ENCODE measurements around the gene PIF1.
"Not testable (repeated sequence)": the region's sequence is repeated elsewhere in the genome, so short reads cannot be mapped to it uniquely, and the experiment has no call there.

The PIF1 gene

DNA sequence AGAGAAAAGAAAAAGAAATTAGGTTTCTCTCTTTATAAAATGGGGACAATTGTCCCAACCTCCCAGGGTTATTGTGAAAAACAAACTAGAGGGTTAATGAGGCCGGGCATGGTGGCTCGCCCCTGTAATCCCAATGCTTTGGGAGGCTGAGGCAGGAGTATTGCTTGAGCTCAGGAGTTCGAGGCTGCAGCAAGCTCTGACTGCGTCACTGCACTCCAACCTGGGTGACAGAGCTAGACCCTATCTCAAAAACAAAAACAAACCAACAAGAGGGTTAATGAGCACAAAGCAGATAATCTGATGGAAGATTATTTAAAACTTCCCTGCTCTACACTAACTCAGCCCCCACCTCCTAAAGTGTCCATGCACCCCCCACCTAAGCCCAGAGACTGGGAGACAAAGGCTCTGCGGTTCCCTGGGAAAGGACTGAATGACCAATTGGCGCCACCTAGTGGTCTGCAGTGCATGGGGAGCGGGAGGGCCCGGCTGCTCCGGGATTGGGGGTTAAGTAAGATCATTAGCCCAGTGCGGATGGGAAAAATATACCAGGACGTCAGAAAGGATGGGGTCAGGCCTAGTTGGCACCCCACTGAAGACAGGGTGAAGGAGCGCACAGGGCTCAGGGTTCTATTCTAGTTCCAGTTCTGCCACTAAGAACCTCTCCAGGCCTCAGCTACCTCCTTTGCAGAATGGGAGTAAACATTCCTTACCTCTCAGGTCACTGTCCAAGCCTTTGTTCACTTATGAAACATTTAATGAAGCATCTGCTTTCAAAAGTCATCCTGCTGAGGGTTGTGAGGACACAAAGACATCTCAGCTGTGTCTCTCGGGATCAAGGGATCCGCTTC lies 15.6 kb downstream of the PIF1 start:
- DNase-seq (ENCODE audit: low spot score): peak; percentile 84

DNA sequence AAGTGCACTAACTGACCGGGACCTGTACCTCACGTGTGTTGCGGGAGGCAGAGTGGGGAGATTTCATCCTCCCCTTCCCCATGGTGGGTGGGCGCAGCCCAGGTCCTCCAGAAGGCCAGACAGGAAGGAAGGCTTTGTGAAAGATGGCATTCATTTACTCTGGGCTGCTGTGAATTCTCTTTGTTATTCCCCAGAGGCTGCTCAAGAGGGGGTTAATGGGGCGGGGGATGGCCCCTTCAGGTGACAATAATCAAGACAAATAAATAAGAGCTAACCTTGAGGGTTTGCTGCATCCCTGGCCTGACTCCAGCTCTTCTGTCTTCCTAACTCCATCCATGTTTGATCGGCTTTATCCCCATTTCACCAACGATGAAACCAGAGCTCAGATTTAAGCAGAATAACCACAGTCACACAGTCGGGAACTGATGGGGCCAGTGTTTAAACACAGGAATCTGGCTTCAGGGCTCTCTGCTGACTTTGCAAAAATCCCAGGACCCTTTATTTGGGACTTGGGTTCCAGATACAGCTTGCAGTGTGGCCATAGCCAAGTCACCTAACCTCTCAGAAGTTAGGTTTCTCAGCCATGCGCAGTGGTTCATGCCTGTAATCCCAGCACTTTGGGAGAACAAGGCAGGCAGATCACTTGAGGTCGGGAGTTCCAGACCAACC lies 16.5 kb downstream of the PIF1 start:
- no peak for DNase-seq (ENCODE audit: low spot score)

DNA sequence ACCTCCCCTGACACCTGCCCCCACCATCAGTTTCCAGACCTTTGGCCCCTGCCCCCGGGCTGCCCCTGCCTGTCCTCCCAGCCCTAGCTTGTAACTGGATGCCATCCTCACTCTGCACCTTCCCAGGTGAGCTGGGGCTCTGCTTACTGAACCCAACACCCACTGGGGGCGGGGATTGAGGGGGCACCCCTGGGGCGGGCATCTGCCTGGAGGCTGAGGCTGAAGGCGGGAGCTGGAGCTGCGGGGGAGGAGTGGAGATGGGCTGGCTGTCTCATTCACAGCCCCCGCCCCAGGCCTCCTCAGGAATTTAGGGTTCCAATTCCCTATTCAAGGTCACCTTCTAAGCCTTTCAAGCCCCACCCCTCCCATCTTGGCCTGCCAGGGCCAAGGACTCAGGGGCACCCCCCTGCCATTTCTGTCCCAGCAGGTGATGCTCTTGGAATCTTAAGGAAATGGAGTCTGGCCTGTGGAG lies 17.7 kb downstream of the PIF1 start:
- DNase-seq (ENCODE audit: low spot score): no peak

DNA sequence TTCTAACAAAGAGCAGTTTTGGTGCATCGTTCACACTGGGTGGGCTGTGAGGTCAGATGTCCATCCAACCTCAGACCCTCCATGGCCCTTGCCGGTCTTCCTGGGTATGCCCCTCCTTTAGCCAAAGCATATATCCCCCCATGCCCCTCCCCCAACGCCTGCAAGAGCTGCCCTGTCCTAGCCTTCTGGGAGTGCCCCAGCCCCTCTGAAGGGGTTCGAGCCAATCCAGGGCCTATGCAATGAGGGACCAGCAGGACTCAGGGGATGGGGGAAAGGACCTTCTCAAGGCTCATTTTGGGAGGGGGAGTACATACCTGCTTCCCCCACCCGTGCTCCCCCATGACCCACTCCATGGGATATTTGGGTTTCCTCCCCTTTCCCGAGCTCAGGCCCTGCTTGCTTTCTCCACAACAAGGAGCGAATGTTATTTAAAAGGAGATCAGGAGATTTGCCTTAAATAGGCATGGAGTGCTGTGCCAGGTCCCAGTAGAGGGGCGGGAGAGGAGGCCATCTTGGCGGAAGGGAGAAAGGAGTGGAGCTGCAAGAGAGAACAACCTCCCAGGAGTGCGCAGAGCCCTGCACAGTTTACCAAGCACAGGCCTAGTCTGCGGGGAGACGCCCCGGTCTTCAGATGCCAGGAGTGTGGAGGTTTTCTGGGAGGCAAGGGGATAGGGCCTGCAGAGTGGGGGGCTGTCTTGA lies 18.2 kb downstream of the PIF1 start:
- no peak for DNase-seq (ENCODE audit: low spot score)

DNA sequence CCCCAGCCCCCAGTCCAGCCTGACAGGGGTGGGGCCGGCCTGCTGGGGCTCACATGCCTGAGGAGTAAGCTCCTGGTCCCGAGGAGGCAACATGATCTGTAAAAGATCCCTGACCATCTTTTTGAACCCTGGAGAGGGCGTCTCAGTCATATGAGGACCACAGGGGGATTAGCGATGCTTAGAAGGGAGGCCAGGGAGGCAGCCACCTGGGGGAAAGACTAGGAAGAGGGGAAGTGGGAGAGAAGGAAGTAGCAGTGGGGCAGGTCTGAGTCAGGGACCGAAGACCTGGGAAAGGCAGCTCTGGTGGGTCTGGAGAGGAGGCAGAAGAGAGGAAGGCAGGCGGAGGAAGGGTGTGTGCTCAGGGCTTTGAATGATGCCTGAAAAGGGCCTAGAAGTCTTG lies 18.9 kb downstream of the PIF1 start:
- no peak for DNase-seq (ENCODE audit: low spot score)

DNA sequence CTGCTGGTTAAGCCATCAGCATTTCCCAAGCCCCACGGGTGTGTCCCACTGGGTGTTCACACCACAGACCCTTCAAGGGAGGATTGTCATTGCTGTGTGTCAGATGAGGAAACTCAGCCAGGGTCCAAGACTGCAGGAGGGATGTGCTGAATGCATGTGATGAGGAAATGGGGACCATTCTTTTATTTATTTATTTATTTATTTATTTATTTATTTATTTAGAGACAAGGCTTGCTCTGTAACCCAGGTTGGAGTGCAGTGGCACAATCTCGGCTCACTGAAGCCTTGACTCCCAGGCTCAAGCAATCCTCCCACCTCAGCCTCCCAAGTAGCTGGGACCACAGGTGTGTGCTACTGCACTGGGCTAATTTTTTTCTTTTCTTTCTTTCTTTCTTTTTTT lies 20.8 kb downstream of the PIF1 start:
- no peak for DNase-seq (ENCODE audit: low spot score)

DNA sequence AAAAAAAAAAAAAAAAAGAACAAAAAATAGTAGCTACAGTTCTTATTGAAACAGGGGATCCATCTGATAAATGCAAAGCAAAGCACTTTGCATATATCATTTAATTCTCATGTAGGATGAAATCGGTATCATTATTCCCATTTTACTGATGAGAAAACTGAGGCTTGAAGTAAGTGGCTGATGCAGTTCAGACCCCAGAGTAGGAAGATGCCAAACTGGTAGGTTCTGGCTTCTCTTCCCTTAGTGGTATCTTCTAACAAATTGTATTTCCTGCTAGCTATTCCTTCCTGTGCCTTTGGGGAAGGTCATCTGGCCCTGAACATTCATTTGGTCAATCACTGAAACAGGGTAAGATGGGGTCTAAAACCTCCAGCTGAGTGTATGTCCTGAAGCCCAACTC lies 21.9 kb downstream of the PIF1 start:
- DNase-seq (ENCODE audit: low spot score): no peak

DNA sequence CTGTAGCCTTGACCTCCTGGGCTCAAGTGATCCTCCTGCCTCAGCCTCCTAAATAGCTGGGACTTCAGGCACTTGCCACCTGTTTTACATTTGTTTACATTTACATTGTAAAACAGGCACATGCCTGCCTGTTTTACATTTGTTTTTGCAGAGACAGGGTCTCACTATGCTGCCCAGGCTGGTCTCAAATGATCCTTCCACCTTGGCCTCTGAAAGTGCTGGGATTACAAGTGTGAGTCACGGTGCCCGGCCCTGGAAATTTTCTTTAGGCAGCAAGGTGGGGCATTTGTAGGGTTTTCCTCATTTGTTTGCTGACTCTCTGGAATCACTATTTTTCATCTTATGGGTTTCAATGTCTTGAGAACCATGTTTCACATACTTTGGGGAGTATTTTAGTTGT lies 25.0 kb downstream of the PIF1 start:
- DNase-seq (ENCODE audit: low spot score): no peak

DNA sequence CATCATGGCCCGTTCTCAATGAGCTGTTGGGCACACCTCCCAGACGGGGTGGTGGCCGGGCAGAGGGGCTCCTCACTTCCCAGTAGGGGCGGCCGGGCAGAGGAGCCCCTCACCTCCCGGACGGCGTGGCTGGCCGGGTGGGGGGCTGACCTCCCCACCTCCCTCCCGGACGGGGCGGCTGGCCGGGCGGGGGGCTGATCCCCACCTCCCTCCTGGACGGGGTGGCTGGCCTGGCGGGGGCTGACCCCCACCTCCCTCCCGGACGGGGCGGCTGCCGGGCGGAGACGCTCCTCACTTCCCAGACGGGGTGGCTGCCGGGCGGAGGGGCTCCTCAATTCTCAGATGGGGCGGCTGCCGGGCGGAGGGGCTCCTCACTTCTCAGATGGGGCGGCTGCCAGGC lies 26.5 kb downstream of the PIF1 start:
- not testable (repeated sequence) for DNase-seq (ENCODE audit: low spot score)

DNA sequence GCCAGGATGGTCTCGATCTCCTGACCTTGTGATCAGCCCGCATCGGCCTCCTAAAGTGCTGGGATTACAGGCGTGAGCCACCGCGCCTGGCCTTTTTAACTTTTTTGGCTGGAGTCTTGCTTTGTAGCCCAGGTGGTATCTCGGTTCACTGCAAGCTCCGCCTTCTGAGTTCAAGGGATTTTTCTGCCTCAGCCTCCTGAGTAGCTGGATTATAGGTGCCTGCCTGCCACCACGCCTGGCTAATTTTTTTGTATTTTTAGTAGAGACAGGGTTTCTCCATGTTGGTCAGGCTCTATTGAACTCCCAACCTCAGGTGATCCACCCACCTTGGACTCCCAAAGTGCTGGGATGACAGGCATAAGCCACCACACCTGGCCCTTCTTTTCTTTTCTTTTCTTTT lies 29.5 kb downstream of the PIF1 start:
- not testable (repeated sequence) for DNase-seq (ENCODE audit: low spot score)

DNA sequence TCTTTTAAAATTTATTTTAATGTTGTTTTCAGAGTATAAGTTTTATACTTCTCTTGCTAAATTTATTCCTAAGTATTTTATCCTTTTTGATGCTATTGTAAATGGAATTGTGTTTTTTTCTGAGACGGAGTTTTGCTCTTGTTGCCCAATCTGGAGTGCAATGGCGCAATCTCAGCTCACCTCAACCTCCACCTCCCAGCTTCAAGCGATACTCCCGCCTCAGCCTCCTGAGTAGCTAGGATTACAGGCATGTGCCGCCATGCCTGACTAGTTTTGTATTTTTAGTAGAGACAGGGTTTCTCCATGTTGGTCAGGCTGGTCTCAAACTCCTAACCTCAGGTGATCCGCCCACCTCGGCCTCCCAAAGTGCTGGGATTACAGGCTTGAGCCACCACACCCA lies 30.1 kb downstream of the PIF1 start:
- not testable (repeated sequence) for DNase-seq (ENCODE audit: low spot score)

DNA sequence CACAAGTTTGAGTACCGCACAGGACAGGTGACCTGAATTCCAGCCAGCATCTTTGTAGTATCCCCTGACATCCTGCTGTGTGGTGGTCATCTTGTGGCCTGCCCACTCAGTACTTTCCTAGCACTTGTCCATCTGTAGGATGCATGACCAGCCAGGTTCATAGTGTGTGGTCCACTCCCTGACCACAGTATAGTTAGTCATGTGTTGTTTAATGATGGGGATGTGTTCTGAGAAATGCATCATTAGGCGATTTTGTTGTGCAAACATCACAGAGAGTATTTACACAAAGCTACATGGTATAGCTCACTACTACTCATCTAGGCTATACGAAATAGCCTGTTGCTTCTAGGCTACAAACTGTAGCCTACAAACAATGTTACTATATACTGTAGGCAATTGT lies 33.2 kb downstream of the PIF1 start:
- no peak for DNase-seq (ENCODE audit: low spot score)

DNA sequence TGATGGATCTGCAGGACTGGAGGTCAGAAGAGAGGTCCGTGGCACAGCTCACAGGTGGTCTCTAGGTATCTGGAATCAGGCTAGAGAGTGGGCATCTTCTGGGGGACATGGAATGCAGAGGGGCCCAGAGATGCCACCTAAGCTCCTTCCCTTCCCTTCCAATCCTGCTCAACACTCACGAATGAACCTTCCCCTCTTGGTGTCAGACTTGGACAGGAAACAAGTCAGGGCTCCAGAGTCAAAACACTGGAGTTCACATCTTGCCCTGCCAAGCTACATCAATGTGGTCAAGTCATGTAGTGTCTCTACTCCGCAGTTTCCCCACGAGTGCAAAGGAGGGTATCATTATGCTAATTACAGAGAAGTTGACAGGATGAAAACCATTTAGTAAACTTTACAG lies 34.0 kb downstream of the PIF1 start:
- no peak for DNase-seq (ENCODE audit: low spot score)

DNA sequence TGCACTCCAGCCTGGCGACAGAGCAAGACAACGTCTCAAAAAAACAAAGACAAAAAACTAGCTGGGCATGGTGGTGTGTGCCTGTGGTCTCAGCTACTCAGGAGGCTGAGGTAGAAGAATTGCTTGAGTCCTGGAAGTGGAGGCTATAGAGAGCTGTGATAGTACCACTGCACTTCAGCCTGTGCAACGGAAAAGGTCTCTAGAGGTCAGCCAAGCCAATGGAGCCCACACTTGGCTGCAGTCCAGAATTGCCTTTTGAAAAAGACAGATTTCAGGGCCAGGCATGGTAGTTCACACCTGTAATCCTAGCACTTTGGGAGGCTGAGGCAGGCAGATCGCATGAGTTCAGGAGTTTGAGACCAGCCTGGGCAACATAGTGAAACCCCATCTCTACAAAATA lies 41.7 kb downstream of the PIF1 start:
- no peak for DNase-seq (ENCODE audit: low spot score)

DNA sequence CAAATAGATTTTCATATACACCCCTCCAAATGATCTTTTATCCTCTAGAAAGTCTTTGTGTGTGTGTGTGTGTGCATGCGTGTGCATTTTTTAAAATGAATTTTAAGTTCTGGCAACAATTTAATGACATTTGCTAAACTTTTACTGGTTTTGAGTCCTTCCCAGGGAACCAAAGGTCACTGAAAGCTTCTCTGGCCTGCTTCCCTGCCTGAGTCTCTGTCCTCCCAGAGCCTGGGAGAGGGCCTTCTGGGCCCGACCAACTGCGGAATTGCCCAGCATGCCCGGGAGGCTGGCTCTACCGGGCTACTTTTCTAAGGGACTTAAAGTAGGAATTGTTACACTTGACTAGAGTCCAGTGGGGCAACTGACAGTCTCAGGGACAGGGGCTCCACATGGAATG lies 42.7 kb downstream of the PIF1 start:
- no peak for DNase-seq (ENCODE audit: low spot score)

DNA sequence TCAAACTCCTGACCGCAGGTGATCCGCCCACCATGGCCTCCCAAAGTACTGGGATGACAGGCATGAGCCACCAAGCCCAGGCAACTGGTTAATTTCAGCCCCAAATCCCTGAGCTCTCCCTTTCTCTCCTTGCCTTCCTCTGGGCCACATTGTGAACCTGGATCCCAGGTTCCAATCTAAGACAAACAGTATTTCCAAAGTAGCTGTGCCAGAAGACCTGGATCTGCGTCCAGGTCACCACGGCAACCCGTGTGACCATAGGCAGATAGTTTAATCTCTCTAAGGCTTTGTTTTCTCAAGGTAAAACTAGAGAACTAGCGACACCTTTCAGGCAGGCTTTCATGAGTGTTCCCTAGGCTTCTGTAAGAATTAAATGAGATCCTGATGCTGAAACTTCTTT lies 44.1 kb downstream of the PIF1 start:
- no peak for DNase-seq (ENCODE audit: low spot score)

DNA sequence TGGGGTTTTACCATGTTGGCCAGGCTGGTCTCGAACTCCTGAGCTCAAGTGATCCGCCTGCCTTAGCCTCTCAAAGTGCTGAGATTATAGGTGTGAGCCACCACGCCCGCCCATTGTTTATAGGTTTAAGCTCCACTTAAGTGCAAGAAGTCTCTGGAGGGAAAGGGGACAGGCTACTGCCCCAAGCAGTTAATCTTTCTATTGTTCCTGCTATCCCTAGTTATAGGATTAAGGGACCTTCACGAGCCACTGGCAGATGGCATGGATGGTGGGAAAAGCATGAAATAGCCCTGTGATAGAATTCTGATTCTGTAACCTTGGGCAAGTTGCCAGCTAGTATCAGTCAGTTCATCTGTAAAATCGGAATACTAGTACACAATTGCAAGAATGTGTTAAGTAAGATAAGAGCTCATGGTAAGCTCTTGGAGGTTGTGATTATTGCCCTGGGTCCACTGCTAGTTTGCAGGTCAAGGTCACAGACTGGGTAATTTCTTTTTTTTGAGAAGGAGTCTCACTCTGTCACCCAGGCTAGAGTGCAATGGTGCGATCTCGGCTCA lies 44.8 kb downstream of the PIF1 start:
- DNase-seq (ENCODE audit: low spot score): no peak

DNA sequence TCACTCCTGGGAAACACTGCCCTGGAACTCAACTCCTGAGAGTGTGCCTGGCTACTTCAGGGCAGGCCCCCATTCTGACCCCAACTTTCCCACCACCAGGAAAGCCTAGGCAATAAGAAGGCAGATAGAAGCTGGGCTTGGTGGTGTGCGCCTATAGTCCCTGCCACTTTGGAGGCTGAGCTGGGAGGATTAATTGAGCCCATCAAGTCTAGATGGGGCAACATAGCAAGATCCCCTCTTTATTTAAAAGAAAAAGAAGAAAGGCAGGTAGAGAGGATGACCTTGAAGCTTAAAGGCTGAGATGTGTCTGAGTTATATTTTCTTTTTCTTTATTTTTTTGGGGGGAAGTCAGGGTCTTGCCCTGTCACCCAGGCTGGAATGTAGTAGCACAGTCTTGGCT lies 45.8 kb downstream of the PIF1 start:
- no peak for DNase-seq (ENCODE audit: low spot score)

DNA sequence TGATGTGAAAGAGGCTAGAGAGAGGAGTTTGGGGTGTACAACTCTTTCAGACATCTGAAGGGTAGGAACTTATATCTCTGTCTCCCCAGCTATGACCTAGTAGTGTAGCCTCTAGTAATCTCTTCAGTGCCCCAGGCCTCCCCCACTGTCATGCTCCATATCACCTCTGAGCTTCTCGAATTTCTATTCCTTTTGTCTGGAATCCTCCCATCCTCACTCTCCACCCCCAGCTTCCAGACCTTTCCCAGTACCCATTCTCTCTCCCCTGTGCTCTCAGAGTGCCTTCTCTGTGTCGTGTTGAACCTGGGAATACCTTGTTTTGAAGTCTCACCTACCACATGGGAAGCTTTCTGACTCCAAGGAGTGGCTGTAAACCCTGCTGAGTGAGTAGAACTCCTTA lies 46.4 kb downstream of the PIF1 start:
- DNase-seq (ENCODE audit: low spot score): no peak

DNA sequence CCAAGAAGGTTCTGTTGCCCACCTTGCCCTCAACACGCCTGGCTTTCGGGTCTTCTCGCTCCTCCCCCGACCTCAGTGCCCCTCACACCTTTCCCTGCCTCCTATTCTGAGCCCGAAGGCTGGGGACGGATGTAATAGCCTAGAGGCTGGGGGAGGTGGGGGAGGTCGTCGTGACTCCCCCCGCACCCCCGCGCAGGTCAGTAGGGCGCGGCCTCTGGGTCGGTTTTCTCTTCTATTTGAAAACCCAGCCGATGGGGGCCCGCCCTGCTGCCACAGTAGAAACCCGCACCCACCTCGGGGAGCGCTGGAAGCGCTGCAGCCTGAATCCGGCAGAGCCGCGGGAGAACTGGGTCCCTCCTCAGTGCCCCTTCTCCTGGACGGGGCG lies 49.1 kb downstream of the PIF1 start:
- no peak for DNase-seq (ENCODE audit: low spot score)

DNA sequence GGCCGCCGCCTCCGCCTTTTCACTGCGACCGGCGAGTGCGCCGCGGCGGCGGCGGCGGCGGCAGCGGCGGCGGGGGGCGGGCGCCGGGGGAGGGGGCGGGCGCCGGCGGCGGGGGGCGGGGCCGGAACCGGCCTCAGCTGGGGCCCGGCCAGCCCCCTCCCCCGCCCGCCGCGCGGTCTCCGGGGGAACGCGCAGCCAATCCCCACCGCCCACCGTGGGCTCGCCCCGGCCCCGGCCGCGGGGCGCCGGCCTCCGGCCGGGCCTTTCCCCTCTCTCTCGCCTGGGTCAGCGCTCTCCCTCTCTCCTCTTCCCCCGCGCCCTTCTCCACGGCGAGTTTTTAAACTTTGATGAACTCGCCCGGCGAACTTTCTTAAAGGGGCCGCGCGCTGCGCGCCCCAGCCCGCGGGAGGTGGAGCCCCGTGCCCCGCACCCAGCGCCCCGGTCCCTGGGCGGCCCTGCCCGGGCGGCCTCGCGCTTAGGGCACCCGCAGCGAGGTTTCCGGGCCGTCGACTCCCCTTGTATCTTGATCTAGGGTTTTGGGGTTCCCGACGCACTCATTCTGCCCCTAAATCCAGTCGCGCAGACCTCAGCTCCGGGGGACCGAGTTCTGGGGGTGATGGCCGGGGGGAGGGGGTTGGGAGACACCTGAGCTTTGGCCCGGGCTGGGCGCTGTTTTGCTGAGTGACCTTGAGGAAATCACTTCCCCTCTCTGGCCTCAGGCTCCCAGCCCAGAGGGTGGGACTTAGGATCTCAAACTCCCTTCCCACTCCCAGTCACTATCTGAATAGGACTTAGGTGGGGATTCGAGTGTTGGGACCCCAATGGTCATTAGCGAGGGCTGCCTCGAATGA lies 49.7 kb downstream of the PIF1 start, which contains the start of gene RBPMS2:
Gene RBPMS2 (minus strand): TSS at position 39 of the 851 bp plus-strand sequence. CDS start 270 bp downstream, outside the sequence.
- no peak for DNase-seq (ENCODE audit: low spot score)

Data from germinal center (tissue), 1 donor.